ENCODE data around the gene STAU1.
"Not testable (repeated sequence)": the region's sequence is repeated elsewhere in the genome, so short reads cannot be mapped to it uniquely, and the experiment has no call there.

DNA sequence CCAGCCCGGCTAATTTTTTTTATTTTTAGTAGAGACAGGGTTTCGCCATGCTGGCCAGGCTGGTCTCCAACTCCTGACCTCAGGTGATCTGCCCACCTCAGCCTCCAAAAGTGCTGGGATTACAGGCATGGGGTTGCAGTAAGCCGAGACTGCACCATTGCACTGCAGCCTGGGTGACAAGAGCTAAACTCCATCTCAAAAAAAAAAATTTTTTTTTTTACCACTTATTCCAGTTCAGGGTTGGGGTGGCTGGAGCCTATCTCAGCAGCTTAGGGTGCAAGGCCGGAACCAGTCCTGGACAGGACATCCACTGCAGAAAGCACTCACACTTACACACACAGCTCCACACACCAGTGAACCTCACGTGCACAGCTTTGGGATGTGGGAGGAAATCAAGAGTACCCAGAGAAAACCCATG, 4.0 kb downstream of the STAU1 start:
- TF ChIP-seq, protein P1, sequence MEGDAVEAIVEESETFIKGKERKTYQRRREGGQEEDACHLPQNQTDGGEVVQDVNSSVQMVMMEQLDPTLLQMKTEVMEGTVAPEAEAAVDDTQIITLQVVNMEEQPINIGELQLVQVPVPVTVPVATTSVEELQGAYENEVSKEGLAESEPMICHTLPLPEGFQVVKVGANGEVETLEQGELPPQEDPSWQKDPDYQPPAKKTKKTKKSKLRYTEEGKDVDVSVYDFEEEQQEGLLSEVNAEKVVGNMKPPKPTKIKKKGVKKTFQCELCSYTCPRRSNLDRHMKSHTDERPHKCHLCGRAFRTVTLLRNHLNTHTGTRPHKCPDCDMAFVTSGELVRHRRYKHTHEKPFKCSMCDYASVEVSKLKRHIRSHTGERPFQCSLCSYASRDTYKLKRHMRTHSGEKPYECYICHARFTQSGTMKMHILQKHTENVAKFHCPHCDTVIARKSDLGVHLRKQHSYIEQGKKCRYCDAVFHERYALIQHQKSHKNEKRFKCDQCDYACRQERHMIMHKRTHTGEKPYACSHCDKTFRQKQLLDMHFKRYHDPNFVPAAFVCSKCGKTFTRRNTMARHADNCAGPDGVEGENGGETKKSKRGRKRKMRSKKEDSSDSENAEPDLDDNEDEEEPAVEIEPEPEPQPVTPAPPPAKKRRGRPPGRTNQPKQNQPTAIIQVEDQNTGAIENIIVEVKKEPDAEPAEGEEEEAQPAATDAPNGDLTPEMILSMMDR (IDR thresholded peaks at IDR 0.05; ENCODE audit: insufficient read depth, low read length), result not testable (repeated sequence)
- TF ChIP-seq POLR2AphosphoS5 (IDR thresholded peaks at IDR 0.05; ENCODE audit: low read depth); GABPA (IDR thresholded peaks at IDR 0.05; ENCODE audit: low read depth); SPI1 (IDR thresholded peaks at IDR 0.05; ENCODE audit: borderline replicate concordance, low read depth): not testable (repeated sequence)
- TF ChIP-seq, protein P2, sequence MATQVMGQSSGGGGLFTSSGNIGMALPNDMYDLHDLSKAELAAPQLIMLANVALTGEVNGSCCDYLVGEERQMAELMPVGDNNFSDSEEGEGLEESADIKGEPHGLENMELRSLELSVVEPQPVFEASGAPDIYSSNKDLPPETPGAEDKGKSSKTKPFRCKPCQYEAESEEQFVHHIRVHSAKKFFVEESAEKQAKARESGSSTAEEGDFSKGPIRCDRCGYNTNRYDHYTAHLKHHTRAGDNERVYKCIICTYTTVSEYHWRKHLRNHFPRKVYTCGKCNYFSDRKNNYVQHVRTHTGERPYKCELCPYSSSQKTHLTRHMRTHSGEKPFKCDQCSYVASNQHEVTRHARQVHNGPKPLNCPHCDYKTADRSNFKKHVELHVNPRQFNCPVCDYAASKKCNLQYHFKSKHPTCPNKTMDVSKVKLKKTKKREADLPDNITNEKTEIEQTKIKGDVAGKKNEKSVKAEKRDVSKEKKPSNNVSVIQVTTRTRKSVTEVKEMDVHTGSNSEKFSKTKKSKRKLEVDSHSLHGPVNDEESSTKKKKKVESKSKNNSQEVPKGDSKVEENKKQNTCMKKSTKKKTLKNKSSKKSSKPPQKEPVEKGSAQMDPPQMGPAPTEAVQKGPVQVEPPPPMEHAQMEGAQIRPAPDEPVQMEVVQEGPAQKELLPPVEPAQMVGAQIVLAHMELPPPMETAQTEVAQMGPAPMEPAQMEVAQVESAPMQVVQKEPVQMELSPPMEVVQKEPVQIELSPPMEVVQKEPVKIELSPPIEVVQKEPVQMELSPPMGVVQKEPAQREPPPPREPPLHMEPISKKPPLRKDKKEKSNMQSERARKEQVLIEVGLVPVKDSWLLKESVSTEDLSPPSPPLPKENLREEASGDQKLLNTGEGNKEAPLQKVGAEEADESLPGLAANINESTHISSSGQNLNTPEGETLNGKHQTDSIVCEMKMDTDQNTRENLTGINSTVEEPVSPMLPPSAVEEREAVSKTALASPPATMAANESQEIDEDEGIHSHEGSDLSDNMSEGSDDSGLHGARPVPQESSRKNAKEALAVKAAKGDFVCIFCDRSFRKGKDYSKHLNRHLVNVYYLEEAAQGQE (IDR thresholded peaks at IDR 0.05; ENCODE audit: insufficient replicate concordance, low read depth), result not testable (repeated sequence)

Measured in HL-60 (cell line).